Spleen (tissue), 7 donors: ENCODE results near the gene DYNC2LI1.

Source experiments
- CTCF ChIP-seq, 11 experiments: fragments of 200-600 bp in 7 of 11; fragments of 450-650 bp in 4 of 11; sonication (generic) in 4 of 11; IDR thresholded peaks in 8 of 11; conservative IDR thresholded peaks in 3 of 11; 1 replicate in 7 of 11; 2 replicates in 4 of 11; pipeline versions ENCODE4 v1.4.0 to v1.8.0; 2016 to 2021; ENCODE audit warnings: antibody characterized with exemption in 11 of 11, inconsistent platforms in 4 of 11, mild to moderate bottlenecking in 1 of 11
- POLR2A ChIP-seq, 3 donors: fragments of 450-650 bp; IDR thresholded peaks; one replicate each; pipeline ENCODE4 v1.5.1; 2017; ENCODE audit warnings: antibody characterized with exemption in 3 of 3, mild to moderate bottlenecking in 1 of 3
- POLR2AphosphoS5 ChIP-seq, 3 donors: sonication (generic); formaldehyde crosslinking; IDR thresholded peaks; one replicate each; pipeline ENCODE4 v1.5.1; 2017; ENCODE audit warnings: antibody characterized with exemption in 3 of 3
- donor health status: DM: no; HTN: no; CAD: no; lungs with moderate emphysema.
- donor health status: DM: no; HTN: no; CAD: no.
- donor health status: DM: no; HTN: no; CAD: no.

DNA sequence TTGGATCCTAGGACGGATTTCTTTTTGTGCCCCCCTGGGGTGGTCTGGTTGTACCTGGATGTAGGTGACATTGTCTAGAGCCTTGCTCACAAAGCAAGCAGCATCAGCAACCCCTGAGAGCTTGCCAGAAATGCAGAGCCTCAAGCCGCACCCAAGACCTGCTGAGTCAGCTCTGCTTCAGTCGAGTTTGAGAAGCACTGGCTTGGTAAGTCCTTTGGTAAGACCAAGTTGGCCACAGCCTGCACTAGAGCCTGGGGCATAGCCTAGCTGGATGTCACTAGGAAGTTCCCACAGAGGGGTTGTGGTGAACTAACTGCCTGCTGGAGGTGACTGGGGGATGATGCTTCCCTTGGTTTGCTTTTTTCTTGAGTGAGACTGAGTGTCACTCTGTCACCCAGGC lies 58.6 kb downstream of the DYNC2LI1 start:
- TF ChIP-seq POLR2A (IDR thresholded peaks at IDR 0.05) (no peak), CTCF (IDR thresholded peaks at IDR 0.05 in 8 of 11, conservative IDR thresholded peaks at IDR 0.05 in 3 of 11) (no peak), POLR2AphosphoS5 (IDR thresholded peaks at IDR 0.05) (no peak)
